PFSK-1 (cell line): Measurements from ENCODE around the gene NDN.

Source experiments
- FOXP2 ChIP-seq: optimal IDR thresholded peaks from 2 replicates; pipeline ENCODE3; 2011; ENCODE audit warnings: borderline replicate concordance, control low read depth, inconsistent platforms; ENCODE audit not compliant: insufficient read depth; ENCODE audit errors: extremely low read length, extremely low read depth
- POLR2AphosphoS5 ChIP-seq: IDR thresholded peaks from 2 replicates; pipeline ENCODE4 v1.6.1; 2012; ENCODE audit warnings: low read depth, mild to moderate bottlenecking, control low read depth, low read length, moderate library complexity
- REST ChIP-seq, 2 experiments: IDR thresholded peaks; 2 replicates each; pipeline versions ENCODE4 v1.6.1 to v1.8.0; 2011 to 2012; ENCODE audit warnings: low read depth in 2 of 2, low read length in 2 of 2, control low read depth in 1 of 2, inconsistent platforms in 1 of 2, mild to moderate bottlenecking in 1 of 2, moderate library complexity in 1 of 2; ENCODE audit not compliant: insufficient read depth in 1 of 2
- TAF1 ChIP-seq: IDR thresholded peaks from 2 replicates; pipeline ENCODE4 v1.6.1; 2012; ENCODE audit warnings: low read length, control low read depth, borderline replicate concordance; ENCODE audit not compliant: insufficient read depth

GRCh38 chr15:23645371-23646164 is 41.5 kb downstream of the NDN start:
- TF ChIP-seq FOXP2: no peak
- no peak for TF ChIP-seq TAF1
- no peak for TF ChIP-seq REST (IDR thresholded peaks at IDR 0.05; ENCODE audit: insufficient read depth in 1 of 2, low read depth in 2 of 2, low read length in 2 of 2)
- TF ChIP-seq POLR2AphosphoS5: no peak
